Ammon's horn (tissue), 1 donor: Measurements from ENCODE around the gene PFKL.
A peak's percentile ranks its signal among the peaks of the same experiment; 100 is the strongest.

Experiments used
- DNase-seq: peaks from one replicate; pipeline ENCODE4 v3.0.0-alpha.2; 2016; ENCODE audit warnings: low spot score

Gene PFKL

GRCh38 chr21:44364151-44365053 is 64.5 kb downstream of the PFKL start:
- DNase-seq, result no peak

- DNase-seq, result no peak
These were observed 65.6 kb downstream of the PFKL start for GRCh38 chr21:44365251-44365966.

GRCh38 chr21:44365967-44366585 is 66.2 kb downstream of the PFKL start:
- no peak for DNase-seq

- no peak for DNase-seq
These were observed 66.8 kb downstream of the PFKL start for GRCh38 chr21:44366586-44367211.

GRCh38 chr21:44368711-44369446 is 69.0 kb downstream of the PFKL start:
- DNase-seq, result no peak

- DNase-seq, result peak; percentile 1
These were observed 70.3 kb downstream of the PFKL start for GRCh38 chr21:44370027-44370735.

- no peak for DNase-seq
These were observed 71.0 kb downstream of the PFKL start for GRCh38 chr21:44370786-44371410.

- no peak for DNase-seq
These were observed 71.7 kb downstream of the PFKL start for GRCh38 chr21:44371596-44371995.

- no peak for DNase-seq
These were observed 72.8 kb downstream of the PFKL start for GRCh38 chr21:44372616-44373015.

GRCh38 chr21:44374601-44375280 is 74.9 kb downstream of the PFKL start:
- no peak for DNase-seq

- peak; percentile 57 for DNase-seq
These were observed 75.4 kb downstream of the PFKL start for GRCh38 chr21:44375281-44375651.

GRCh38 chr21:44375761-44376241 is 75.9 kb downstream of the PFKL start:
- DNase-seq, result no peak

GRCh38 chr21:44376606-44377005 is 76.8 kb downstream of the PFKL start:
- DNase-seq, result no peak
